ENCODE data around the gene AMOT. TPM values are rescaled to one million over a fixed set of nuclear protein-coding genes. Genes with fewer than 3 reads are reported as not detected.
"Not testable (repeated sequence)": the region's sequence is repeated elsewhere in the genome, so short reads cannot be mapped to it uniquely, and the experiment has no call there.

The AMOT gene
- total RNA-seq, 1 donor from 2014 or later = 36.9 TPM

GRCh38 chrX:112857478-112857878, 16.8 kb upstream of the AMOT start:
- H3K4me3 ChIP-seq (ENCODE audit: insufficient read depth, low read depth, low read length) = no peak overlapping the region
- H4K20me1 ChIP-seq (ENCODE audit: insufficient read depth, low read length) = no peaks in the 10 kb centered on the region
- no peak overlapping the region for H3K9ac ChIP-seq (ENCODE audit: low read length)
- no peaks in the 10 kb centered on the region for H3K36me3 Mint-ChIP-seq (ENCODE audit: low read depth, unreplicated experiment)
- no peaks in the 10 kb centered on the region for H3K4me1 ChIP-seq (ENCODE audit: insufficient read depth, low read length)
- H3K27me3 Mint-ChIP-seq (ENCODE audit: low read depth, unreplicated experiment) = no peaks in the 10 kb centered on the region
- no peaks in the 10 kb centered on the region for H3K36me3 ChIP-seq (ENCODE audit: insufficient read depth, low read length)
- no peaks in the 10 kb centered on the region for H3K27me3 ChIP-seq (ENCODE audit: insufficient read depth, low read length)
- no peaks in the 10 kb centered on the region for H3K79me2 ChIP-seq (ENCODE audit: insufficient read depth, low read length)
- TF ChIP-seq EZH2 (IDR thresholded peaks at IDR 0.05; ENCODE audit: insufficient read depth, low read length) = no peak
- no peak for TF ChIP-seq CTCF (IDR thresholded peaks at IDR 0.05; ENCODE audit: insufficient read depth, low read depth, low read length)
- H3K4me3 Mint-ChIP-seq (ENCODE audit: unreplicated experiment) = no peak overlapping the region
- DNase-seq (ENCODE audit: low read depth) (no peak), FAIRE-seq (peak; percentile 78)
- no peak overlapping the region for H3K27ac Mint-ChIP-seq (ENCODE audit: unreplicated experiment)
- H3K4me2 ChIP-seq (ENCODE audit: low read length) = no peak overlapping the region
- no peak overlapping the region for H3K27ac ChIP-seq (ENCODE audit: low read depth, low read length)
- H2AFZ ChIP-seq (ENCODE audit: low read depth, low read length) = no peak overlapping the region
- no peaks in the 10 kb centered on the region for H3K9me3 ChIP-seq (ENCODE audit: insufficient read depth, low read depth, low read length)
- H3K9me3 Mint-ChIP-seq (ENCODE audit: unreplicated experiment) = no peaks in the 10 kb centered on the region
- H3K4me1 Mint-ChIP-seq (ENCODE audit: low read depth, unreplicated experiment) = peaks cover 7% of the 10 kb centered on the region

DNA sequence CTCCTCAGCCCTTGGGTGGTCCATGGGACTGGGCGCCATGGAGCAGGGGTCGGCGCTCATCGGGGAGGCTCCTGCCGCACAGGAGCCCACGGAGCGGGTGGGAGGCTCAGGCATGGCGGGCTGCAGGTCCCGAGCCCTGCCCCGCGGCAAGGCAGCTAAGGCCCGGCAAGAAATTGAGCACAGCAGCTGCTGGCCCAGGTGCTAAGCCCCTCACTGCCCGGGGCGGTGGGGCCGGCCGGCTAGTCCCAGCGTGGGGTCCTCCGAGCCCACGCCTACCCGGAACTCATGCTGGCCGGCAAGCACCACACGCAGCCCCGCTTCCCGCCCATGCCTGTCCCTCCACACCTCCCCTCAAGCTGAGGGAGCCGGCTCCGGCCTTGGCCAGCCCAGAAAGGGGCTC, 14.3 kb upstream of the AMOT start:
- not testable (repeated sequence) for H3K9me3 ChIP-seq (ENCODE audit: insufficient read depth, low read depth, low read length); H3K27me3 Mint-ChIP-seq (ENCODE audit: low read depth, unreplicated experiment); H3K4me3 ChIP-seq (ENCODE audit: insufficient read depth, low read depth, low read length); H3K4me1 ChIP-seq (ENCODE audit: insufficient read depth, low read length); H3K27ac Mint-ChIP-seq (ENCODE audit: unreplicated experiment); H3K9me3 Mint-ChIP-seq (ENCODE audit: unreplicated experiment); H4K20me1 ChIP-seq (ENCODE audit: insufficient read depth, low read length); H3K27ac ChIP-seq (ENCODE audit: low read depth, low read length); H3K36me3 ChIP-seq (ENCODE audit: insufficient read depth, low read length); DNase-seq (ENCODE audit: low read depth); FAIRE-seq; H3K4me3 Mint-ChIP-seq (ENCODE audit: unreplicated experiment); H3K36me3 Mint-ChIP-seq (ENCODE audit: low read depth, unreplicated experiment); H3K4me2 ChIP-seq (ENCODE audit: low read length); H3K27me3 ChIP-seq (ENCODE audit: insufficient read depth, low read length); H3K9ac ChIP-seq (ENCODE audit: low read length); H3K79me2 ChIP-seq (ENCODE audit: insufficient read depth, low read length); H2AFZ ChIP-seq (ENCODE audit: low read depth, low read length)
- H3K4me1 Mint-ChIP-seq (ENCODE audit: low read depth, unreplicated experiment) = peaks cover 16% of the 10 kb centered on the region

GRCh38 chrX:112852851-112853250, 12.2 kb upstream of the AMOT start:
- H3K9ac ChIP-seq (ENCODE audit: low read length) = no peak overlapping the region
- H4K20me1 ChIP-seq (ENCODE audit: insufficient read depth, low read length) = no peaks in the 10 kb centered on the region
- H3K27me3 Mint-ChIP-seq (ENCODE audit: low read depth, unreplicated experiment) = no peaks in the 10 kb centered on the region
- H3K9me3 Mint-ChIP-seq (ENCODE audit: unreplicated experiment) = no peaks in the 10 kb centered on the region
- no peaks in the 10 kb centered on the region for H3K79me2 ChIP-seq (ENCODE audit: insufficient read depth, low read length)
- no peak overlapping the region for H3K27ac Mint-ChIP-seq (ENCODE audit: unreplicated experiment)
- H3K9me3 ChIP-seq (ENCODE audit: insufficient read depth, low read depth, low read length) = no peaks in the 10 kb centered on the region
- H3K36me3 ChIP-seq (ENCODE audit: insufficient read depth, low read length) = no peaks in the 10 kb centered on the region
- H3K27ac ChIP-seq (ENCODE audit: low read depth, low read length) = no peak overlapping the region
- FAIRE-seq (no peak), DNase-seq (ENCODE audit: low read depth) (no peak)
- H3K27me3 ChIP-seq (ENCODE audit: insufficient read depth, low read length) = no peaks in the 10 kb centered on the region
- no peak overlapping the region for H3K4me3 Mint-ChIP-seq (ENCODE audit: unreplicated experiment)
- H3K4me1 Mint-ChIP-seq (ENCODE audit: low read depth, unreplicated experiment) = peaks cover 16% of the 10 kb centered on the region
- H3K4me2 ChIP-seq (ENCODE audit: low read length) = no peak overlapping the region
- no peaks in the 10 kb centered on the region for H3K36me3 Mint-ChIP-seq (ENCODE audit: low read depth, unreplicated experiment)
- no peak overlapping the region for H3K4me3 ChIP-seq (ENCODE audit: insufficient read depth, low read depth, low read length)
- no peaks in the 10 kb centered on the region for H3K4me1 ChIP-seq (ENCODE audit: insufficient read depth, low read length)
- no peak for TF ChIP-seq CTCF (IDR thresholded peaks at IDR 0.05; ENCODE audit: insufficient read depth, low read depth, low read length)
- TF ChIP-seq EZH2 (IDR thresholded peaks at IDR 0.05; ENCODE audit: insufficient read depth, low read length) = no peak
- no peak overlapping the region for H2AFZ ChIP-seq (ENCODE audit: low read depth, low read length)

All from astrocyte (in vitro differentiated cells and primary cell).